Hippocampal formation (tissue), 2 donors: ENCODE measurements around the gene KCNK5.
A peak's percentile ranks its signal among the peaks of the same experiment; 100 is the strongest.

Experiments used
- DNase-seq, 2 donors: peaks; one replicate each; lab custom pipeline; 2025; lab: John Stamatoyannopoulos, UW

Gene KCNK5, protein sequence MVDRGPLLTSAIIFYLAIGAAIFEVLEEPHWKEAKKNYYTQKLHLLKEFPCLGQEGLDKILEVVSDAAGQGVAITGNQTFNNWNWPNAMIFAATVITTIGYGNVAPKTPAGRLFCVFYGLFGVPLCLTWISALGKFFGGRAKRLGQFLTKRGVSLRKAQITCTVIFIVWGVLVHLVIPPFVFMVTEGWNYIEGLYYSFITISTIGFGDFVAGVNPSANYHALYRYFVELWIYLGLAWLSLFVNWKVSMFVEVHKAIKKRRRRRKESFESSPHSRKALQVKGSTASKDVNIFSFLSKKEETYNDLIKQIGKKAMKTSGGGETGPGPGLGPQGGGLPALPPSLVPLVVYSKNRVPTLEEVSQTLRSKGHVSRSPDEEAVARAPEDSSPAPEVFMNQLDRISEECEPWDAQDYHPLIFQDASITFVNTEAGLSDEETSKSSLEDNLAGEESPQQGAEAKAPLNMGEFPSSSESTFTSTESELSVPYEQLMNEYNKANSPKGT

DNA sequence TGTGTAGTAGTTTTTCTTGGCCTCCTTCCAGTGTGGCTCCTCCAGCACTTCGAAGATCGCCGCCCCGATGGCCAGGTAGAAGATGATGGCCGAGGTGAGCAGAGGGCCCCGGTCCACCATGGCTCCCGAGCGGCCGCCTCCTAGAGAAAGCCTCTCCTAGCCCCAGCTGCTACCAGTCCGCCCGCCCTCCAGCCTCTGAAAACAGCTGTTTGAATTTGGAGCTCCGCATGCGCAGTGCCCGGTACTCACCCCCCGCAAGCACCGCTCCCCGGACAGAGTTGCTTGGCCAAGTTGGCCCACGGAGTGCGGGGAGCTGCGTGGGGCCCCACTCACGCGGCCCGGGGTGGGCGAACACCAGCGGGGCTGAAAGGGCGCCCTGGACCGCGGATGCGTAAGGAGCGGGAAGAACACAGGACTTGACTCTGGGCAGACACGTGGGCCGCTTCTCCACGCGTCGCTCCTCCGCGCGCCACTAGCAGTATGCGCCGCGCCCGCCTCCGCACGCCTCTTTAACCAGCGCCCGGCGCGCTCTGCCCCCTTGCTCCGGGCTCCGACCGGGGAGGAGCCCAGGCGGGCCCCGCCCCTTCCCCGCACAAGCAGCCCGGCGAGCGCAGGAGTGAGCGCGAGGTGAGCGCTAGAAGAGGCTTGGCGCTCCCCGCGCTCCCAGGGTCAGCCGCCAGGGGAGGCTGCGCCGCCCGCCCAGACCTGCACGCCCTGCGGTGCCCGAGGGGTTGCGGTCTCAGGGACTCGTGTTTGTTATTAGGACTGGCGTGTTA, at the start of gene KCNK5:
TSS of gene KCNK5 (minus strand) at position 484 of the 776 bp plus-strand sequence. CDS start at position 120, 364 bp downstream.
- peak in 1 of 2 donors; percentile 20 for DNase-seq

DNA sequence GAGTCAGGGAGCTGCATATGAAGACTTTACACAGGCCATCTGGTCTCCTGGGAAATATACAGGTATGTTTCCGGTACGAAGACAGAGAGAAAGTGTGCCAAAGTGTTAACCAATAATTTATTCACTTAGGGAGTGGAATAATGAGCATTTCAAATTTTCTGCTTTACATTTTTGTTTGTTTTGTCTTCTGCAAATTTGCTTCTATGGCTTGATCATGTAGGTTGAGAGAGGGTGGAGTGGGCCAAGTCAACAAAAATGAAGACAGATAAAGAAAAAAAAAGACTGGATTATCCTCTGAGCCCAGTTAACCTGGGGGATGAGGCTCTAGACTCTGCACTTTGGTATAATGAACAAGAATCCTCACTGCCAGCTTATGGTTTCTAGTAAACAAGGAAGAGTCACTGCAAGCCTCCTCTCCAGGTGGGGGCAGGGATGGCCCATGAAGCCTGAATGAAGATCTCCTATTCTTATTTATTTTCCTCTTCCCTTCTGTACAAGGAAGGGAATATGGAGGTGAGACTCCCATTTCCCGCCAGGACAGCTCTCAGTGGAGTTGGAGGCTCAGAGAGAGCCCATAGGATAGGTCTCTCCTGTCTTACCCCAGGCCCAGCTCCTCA, 47.2 kb upstream of the KCNK5 start:
- no peak for DNase-seq

DNA sequence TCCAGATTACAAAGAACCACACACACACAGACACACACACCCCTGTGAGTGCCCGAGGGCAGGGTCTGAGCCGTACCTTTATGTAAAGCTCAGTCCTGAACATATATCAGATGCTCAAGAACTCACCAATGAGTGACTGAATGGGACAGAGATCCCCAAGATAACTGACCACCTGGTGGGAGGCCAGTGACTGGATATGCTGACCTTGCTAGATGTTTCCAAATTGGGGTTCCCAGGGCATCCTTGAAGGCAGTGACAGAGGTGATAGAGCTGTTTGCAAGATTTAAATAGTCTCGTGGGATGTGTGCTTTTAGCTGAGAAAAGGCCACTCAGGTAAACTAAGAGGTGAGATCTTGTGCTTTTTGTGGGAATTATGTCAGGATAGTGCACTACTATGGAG, 45.6 kb upstream of the KCNK5 start:
- no peak for DNase-seq

DNA sequence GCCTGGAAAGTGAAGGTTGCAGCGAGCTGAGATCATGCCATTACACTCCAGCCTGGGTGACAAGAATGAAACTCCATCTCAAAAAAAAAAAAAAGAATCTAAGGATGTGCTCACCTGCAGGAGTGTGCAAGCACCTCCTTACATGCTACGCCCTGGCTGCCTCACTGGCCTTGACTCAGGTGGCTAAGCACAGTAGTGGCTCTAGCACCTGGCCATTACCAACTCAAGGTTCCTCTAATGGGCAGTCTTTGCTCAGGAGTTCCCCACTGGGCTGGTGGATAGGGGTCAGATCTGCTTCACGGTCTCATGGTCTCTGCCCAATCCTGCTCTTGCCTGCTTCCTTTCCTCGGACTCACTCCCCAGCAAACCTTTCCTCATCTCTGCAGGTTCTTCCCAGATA, 45.2 kb upstream of the KCNK5 start:
- DNase-seq = no peak

DNA sequence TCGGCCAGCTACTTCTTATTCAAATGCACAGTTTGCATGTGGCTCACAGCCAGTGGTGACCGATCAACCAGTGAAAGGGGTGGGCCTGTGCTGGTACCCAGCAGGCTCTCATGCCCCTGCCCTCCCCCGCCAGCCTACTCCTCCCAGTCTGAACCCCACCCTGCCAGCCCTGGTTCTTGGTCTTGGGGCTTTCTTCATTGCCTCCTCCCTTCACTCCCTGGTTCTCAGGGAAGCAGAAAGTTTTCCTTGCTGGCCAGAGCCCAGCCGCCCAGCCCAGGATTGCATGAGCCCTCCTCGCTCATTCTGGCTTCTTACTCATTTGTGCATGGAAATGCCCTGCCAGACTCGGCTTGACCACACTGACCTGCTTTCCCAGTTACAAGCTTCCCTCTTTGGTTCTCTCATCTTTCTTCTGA, 44.1 kb upstream of the KCNK5 start:
- no peak for DNase-seq

DNA sequence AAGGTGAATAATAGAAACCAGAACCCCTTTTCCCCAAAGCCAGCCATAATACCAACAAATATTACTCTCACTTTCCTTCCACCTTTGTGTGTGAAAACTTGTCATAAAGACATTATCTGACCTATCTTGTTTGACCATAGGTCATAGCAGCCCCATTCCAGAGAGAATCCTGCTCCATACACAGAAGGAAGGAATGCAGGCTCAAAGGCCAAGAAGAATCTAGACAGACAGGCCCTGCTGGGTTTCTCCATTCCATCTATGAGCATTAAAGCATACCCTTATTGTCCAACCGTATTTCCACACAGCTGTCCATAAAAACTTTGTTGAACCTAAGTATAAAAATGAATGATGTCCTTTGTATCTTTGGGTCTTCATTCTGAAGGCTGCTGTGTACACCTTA, 40.7 kb upstream of the KCNK5 start:
- DNase-seq = no peak

DNA sequence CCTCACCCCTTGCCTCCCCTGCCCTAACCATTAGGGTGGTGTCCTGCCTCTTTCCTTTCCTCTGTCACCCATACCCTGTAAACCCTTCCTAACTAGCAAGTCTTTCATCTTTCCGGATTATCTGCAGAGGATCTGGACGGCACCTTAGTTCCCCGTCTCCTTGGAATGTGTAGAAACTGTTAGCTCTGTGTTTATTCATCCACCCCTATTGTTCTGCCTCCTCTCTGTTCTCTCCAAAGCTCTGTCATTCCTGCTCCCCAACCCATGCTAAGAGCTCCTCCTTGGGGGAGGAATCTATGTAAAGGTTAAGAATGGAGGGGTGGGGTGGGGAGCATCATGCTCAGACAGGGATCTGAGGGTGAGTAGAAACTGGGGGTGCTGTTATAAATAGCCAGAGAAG, 39.4 kb upstream of the KCNK5 start:
- DNase-seq = no peak

DNA sequence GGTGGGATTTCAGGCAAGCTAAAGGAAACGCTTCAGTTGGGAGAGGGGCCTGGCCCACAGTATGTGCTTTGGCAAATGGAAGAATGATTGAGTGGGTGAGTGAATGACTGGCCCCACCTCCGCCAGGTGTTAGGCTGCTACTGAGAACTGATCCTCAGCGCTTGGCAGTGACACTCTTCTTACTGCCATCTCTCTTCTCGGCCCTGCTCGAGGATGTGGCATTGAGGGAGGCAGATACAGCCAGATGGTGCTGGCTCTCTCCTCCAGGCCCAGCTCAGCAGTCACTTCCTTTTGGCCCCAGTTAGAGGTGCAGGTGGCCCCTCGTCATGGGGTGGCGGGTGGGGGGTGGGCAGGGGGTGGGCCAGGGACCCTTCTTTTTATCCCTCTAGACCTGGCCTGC, 38.9 kb upstream of the KCNK5 start:
- no peak for DNase-seq

DNA sequence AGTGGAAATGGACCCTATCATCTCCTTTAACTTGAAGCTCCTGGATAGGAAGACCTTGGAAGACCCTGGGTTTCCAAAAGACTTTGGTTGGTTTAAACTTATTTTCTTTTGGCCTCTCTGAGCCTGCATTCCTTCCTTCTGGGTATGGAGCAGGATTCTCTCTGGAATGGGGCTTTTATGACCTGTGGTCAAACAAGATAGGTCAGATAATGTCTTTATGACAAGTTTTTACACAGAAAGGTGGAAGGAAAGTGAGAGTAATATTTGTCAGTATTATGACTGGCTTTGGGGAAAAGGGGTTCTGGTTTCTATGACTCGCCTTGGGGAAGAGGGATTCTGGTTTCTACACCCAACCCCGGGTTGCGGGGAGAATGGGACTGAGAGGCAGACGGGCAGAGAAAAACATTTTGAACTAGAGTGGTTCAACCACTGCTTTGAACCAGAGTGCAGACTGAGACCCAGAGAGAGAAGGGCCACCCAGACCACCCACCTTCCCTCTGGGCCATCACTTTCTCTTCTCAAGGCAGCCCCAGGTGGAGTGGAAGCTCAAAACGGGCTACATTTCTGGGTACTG, 37.6 kb upstream of the KCNK5 start:
- DNase-seq = no peak

DNA sequence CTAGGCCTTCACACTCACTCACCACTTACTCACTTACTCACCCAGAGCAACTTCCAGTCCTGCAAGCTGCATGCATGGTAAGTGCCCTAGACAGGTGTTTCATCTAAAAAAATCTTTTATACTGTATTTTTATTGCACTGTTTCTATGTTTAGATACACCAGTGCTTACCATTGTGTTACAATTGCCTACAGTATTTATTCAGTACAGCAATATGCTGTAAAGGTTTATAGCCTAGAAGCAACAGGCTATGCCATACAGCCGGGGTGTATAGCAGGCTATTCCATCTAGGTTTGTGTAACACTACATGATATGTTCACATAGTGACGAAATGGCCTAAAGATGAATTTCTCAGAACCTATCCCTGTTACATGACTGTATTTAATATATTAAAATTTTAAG, 37.1 kb upstream of the KCNK5 start:
- DNase-seq = no peak

DNA sequence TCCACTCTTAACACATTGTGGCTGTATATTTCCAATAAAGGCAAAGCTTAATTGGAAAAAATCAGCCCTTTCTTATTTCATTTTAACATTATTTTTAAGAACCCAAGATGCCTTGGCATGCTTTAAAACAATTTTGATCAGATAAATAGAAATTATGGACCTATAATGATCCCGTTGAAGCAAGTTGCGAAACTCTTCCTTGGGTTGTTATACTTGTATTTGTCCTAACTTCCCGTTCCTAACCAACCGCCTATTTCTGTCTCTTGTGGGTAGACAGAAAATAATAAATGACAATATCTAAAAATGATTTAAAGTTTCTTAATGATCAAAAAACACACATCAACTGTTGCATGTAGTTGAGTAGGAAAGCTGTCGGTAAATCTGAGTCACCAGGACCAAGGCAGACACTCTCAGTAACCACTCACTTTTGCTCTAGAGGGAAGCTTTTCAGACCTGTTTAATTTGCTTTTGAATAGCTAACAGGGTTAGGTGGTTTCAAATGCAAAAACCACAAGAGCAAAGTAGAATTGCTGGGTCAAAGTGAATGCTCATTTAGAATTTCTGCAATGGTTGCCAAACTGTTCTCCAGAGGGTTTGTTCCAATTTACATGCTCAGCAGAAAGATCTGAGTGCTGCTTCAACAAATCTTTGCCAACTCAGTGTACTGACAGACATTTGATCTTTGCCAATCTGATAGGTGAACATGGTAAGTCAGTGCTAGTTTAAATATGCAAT, 34.2 kb upstream of the KCNK5 start:
- no peak for DNase-seq

DNA sequence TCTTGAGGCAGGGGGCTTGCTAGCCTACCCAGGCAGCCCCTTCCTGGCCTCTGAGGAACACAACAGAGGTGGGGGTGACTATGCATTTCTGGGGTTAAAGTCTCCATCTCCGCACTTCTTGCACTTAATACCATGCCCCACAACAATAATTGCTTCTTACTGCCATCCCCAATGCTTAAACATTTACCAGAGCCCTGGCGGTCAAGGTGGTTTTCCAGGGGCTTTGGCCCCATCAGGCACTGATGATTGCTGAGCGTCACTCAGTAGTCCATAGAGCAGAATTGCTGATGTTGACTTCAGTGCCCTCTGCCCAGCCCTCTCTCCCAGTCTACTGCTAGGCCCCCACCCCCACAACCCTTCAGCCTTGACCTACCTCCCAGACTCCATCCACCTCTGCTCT, 32.5 kb upstream of the KCNK5 start:
- DNase-seq = no peak

DNA sequence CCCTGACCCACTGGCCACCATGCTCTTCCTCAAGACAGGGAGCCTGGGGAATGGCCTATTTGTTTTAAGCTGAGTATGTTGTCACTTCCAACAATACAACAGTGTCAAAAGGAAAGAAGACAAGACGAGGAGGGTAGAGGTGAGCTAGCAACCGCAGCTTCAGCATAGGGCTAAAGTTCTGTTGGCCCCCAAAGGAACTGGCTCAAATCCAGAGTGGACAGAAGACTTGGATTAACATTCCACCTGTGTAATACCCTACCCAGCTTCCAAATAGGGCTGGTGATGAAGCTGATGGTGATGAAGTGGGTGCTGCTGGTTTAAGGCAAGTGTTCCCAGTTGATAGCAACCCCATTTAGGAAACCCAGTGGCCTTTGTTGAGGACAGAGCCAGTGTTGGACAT, 31.7 kb upstream of the KCNK5 start:
- no peak for DNase-seq

DNA sequence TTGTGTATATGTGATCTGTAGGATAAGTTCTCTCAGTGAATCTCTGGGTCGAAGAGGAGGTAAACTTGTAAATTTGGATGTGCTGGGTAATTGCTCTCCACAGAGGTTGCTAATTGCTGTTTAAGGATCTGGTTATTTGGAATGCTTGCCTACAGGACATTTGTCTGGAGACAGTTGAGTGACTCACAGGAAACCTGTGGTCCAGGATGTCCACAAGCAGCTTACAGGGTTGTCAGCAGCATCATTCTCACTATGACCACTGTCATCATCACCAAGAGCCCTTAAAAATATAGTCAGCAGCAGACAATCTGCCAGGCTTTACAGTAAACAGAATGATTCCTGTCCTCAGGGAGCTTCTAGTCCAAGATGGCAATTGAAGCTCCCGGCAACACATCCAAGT, 31.2 kb upstream of the KCNK5 start:
- no peak for DNase-seq

DNA sequence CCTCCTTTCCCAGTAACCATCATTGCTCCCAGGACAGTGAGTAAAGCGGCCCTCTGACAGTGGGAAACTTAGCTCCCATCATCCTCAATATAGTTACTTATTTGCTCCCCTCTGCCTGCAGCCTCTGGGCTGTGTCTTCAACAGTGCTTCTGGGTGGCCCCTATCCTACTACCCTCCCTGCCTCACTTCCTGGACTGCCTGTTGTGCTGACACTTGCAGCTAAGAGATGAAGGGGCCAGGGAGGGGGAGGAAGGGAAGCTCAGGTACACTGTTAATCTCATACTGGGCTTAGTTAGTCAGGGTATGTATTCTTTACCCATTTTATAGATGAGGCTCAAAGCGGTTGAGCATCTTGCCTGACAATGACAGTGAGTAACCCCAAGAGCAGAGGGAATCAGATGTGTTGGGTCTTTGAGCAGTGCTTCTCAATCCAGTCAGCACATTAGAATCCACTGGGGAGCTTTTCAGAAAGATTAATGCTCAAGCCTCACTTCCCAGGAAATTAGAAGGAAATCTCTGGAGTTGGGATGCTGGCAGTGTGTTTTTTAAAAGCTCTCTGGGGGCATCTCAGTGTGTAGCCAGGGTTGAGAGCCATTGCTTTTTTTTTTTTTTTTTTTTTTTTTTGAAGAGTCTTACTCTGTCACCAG, 27.1 kb upstream of the KCNK5 start:
- DNase-seq = no peak

DNA sequence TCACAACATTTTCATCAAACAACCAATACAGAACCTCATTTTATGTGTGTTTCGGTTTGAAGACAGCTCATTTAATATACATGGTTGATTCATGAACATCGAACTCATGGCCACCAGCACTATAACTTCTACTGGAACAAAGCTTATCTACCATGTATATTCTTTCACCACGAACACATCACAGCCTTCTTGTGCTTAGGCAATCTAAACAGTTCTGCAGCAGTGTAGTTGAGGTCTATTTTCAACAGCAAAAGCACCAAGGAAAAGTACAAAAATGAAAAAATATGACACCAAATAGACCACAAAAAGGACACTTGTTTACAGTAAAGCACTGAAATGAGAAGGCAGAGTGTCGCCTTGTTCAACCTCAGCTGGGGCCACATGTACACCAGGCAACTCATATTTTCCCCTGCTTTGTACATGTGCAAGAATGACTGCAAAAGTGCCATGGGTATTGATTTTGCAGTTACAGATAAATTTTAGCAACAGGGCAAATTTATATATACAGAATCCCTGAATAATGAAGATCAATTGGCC, 25.8 kb upstream of the KCNK5 start:
- no peak for DNase-seq

DNA sequence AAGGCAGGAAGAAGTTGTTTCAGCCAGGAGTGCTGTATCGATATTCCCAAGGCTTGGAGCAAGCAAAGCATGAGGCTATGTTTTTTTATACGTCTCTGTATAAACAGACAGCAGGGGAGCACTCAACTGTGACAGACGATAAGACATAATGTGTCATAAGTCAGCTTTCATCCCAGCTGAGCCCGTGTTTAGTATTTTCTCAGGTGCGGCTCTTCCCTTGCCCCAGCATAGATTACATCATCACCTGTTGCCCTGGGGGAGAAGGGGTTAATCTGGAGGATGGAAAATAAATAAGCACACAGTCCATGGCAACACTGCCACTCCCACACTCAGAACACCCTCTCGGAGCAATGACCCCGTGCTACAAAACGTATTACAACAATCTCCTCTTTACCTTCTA, 22.1 kb upstream of the KCNK5 start:
- DNase-seq = no peak

DNA sequence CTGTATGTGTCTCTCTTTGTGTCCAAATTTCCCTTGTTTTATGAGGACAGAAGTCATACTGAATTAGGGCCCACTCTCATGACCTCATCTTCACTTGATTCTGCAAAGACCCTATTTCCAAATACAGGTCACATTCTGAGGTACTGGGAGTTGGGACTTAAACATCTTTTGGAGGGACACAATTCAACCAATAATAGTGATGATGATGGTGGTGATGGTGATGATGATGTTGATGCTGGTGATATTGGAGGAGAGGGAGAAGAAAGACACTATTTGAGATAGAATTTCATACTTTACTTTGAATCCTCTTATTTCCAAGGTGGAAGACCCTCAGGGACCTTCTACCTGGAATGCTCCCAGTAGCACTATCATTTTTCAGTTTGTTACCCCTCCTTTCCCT, 21.2 kb upstream of the KCNK5 start:
- DNase-seq = no peak

DNA sequence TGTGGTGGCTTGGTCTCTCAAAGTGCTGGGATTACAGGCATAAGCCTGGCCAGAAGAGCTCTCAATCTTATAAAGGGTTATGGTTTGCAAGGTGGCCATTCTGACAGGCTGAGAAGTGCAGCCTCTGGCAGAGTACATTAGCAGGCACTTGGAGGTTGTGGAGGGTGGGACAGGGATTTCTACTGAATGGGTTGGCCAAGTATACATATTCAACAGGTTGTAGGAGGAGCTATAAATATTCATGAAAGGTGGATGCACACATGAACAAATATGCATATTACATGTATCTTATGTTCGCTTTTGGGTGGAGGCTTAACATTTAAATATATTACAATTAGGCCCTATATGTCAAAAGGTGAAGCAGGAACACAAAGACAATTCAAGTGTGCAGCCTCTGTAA, 20.0 kb upstream of the KCNK5 start:
- no peak for DNase-seq

DNA sequence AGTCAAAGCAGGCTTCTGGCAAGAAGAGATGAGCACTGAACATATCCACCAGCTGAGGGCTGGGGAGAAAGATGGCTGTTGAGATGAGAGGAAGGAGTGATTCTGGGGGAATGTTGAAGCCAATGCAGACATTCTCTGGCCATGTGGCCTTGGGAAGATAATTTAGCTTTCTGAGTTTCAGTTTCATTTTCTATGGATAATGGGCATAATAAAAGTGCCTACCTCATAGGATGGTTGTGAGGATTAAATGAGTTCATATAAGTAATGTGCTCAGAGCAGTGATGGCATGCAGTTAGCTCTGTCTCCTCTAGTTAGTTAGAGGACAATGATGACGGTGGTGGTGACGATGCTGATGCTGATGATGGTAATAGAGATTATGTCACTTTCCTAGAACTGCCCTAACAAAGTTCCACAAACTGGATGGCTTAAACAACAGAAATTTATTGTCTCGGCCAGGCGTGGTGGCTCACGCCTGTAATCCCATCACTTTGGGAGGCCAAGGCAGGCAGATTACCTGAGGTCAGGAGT, 18.5 kb upstream of the KCNK5 start:
- DNase-seq = no peak

DNA sequence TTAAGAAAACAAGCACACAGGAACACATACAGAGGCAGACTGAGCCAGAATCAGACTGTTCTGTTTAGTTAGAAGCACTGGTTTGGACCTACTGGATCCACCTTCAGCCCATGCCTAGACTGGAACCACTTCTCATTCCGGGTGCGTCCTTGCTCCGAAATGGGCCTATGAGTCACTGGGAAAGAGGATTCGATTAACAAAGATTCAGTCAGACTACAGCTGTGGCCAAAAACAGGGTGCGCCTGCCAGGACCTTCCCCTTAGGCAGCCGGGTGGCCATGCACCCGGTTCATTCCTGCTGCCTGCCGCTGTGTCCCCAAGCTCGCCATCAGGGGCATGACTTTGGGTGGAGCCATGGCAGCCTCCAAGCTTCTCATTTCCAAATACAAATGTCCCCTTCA, 14.5 kb upstream of the KCNK5 start:
- no peak for DNase-seq
